Fibroblast of skin of back (primary cell): Measurements from ENCODE around the gene GRK5.

Source experiments
- DNase-seq: peaks from one replicate; pipeline ENCODE4 v3.0.0-alpha.2; 2013

GRK5 gene

DNA sequence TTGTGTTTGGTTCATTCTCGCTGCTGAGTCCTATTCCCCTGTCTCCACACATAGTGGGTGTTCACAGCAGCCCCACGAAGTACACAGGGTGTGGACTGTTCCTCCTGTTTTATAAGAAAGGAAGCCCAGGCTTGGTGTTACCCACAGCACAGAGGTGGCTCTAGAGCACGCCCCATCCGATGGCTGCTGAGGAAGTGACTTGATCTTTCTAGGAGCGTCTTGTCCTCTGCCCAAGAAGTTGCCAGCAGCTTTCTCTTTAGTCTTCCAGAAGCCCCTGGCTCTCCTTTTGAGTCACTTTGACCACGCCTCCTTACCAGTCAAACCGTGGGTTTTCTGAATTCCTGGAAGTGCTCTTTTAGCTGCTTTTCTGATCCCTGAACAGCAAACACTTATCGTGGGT is 94.0 kb downstream of the GRK5 start:
- peak; percentile 26 for DNase-seq

DNA sequence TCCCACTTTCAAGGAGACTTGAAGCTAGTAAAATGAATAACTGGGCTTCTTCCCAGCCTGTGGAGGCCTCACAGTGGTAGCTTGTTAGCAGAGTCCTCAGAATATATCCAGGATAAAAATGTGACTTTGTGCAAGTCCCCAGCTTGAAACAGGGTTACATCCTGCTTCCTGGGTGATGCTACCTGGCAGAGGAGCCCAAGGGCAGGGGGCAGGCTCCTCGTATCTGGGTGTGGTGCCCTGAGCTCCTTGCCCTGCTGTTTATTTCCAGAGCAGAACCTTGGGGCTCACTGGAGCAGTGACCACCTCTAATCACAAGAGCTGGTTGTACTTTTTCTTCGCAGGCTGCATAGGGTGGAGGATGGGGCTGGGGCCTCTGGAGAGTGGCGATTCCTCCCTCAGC is 94.8 kb downstream of the GRK5 start:
- DNase-seq, result no peak

DNA sequence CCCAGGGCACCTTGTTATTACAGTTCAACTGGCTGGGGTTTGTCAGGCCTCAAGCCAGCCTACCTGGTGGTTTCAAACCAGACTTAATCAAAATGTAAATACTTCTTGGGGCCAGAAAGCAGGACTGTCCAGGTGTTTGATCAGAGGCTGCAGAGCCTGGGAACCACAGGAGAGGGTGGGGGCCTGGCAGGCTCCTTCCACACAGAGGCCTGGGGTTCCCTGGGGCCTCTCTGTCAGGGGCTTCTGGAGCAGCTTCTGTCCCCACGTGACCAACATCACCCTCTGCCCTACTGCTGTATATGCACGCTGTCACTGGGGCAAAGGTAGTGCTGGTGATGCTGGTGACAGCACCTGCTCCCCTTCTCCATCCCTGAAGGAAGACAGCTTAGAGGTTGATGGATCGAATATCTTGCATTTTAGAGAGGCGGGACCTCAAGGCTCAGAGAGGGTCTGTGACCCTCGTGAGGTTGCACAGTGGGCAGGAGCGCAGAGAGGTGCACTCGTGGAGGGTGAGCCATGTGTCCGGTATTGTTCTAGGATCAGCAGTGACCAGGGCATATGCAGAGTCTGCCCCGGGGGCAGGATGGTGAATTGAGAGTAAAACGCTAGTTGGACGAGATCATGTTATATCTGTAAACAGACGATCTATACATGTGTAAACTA is 95.4 kb downstream of the GRK5 start:
- no peak for DNase-seq

DNA sequence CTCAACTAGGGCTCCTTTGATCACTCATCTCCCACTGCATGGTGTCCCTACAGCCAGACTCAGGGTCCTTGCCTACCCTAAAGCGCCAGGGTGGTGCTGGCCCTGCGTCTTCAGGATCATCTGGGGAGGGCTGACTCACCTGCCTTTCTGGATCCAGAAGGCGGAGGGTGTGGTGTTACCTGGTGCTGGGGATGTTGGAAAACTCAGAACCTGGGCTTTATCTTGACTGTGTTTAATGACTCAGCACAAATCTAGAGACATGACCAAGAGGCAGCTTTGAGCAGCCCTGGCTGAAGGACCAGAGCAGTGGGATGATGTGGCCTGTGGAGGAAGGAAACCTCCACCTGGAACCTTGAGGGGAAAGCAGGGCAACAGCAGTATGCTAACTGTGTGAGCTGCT is 96.5 kb downstream of the GRK5 start:
- DNase-seq, result no peak

DNA sequence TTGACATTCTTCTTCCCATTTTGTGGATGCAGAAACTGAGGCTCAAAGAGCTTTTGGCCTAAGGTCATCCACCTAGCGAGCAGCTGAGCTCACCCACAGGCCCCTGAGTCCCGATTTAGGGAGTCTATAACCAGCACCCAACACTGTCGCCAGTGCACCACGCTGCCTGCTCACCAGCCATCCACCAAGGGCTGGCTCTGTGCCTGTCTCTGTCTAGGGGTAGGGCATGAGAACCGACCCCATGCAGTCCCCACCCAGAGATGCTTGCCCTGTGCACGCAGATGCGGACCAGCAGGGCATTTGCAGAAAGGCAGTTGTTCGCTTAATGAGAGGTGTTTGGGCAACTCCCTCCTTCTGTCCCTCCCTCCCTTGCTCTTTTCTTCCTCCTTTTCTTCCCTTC is 97.2 kb downstream of the GRK5 start:
- DNase-seq, result no peak

DNA sequence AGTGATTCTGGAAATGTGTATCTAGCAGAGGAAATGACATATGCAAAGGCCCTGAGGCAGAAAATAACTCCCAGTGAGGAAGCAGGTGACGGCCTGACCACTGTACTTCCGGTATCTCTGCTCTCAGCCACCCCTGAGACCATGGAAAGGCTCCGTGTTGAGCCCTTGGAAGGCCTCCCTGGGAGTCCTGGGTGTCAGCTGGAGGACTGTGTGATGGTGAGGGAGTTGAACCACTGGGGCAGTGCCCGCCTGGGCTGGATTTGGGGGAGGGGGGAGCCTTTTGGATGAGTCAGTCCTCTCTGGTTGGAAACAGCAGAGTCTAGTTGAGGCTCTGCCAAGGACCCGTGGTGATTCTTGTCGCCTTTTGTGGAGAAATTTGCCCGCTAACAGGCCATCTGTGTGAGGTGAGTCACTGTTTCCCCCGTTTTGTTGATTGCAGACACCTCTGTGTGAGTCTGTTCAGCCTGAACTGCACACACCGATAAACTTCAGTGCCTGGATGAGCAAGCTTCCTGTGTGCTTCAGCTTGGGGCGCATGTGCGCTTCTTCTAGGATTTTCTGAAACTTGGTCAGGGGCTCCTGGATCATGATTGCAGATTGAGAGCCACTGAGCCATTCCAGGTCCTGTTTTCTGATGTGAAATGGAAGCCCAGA is 98.6 kb downstream of the GRK5 start:
- DNase-seq, result peak; percentile 99

DNA sequence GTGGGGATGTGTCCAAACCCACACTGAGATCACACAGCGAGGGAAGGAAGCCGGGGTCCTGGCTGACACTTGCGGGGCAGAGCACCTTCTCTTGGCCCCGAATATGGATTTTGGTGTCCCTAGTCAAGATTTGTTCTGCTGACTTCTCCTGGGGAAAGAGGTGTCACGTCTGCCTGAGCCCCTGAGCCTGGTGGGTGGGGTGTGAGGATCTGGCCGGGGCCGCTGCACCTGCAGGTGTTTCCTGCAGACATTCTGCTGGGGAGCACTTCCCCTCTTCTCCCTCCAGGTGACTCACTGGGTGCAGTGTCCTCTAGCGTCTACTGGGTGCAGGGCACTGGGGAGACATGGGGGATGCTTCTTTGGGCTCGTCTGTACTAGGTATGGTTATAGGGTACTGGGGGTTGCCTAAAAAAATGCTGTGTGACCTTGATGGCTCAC is 99.2 kb downstream of the GRK5 start:
- peak; percentile 17 for DNase-seq

DNA sequence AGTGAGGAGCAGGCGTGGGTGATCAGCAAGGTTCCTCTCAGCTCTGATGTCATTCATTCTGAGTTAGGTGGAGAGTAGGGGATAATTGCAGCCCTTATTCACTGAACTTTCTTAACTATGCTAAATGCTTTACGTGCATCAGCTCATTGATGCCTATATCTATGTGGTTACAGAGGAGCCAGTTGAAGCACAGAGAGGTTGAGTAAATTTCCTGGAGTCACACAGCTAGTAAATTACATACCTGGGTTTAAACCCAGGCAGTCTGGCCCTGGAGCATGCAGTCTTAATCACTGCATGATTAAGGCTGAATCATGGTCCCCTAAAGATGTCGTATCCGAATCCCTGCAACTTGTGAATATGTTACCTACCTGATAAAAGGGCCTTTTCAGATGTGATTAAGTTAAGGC is 99.6 kb downstream of the GRK5 start:
- peak; percentile 22 for DNase-seq

DNA sequence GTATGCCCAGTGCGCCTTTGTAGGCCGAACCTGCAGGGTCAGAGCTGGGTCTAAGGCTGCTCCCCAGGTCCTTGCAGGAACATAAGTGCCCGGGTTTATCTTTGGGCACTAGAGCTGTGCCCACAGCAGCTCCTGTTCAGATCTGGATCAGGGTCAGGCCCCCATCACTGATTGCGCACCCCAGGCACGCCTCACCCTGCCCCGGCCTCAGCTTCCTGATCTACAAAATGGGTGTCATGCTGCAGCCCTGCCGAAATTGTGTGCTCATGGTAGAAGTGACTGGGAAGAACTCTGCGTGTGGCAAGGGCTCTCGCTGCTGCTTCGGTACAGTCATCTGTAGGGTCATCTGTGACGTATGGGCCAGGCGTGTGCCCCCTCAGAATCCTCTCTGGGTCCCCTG is 100.7 kb downstream of the GRK5 start:
- DNase-seq, result no peak

DNA sequence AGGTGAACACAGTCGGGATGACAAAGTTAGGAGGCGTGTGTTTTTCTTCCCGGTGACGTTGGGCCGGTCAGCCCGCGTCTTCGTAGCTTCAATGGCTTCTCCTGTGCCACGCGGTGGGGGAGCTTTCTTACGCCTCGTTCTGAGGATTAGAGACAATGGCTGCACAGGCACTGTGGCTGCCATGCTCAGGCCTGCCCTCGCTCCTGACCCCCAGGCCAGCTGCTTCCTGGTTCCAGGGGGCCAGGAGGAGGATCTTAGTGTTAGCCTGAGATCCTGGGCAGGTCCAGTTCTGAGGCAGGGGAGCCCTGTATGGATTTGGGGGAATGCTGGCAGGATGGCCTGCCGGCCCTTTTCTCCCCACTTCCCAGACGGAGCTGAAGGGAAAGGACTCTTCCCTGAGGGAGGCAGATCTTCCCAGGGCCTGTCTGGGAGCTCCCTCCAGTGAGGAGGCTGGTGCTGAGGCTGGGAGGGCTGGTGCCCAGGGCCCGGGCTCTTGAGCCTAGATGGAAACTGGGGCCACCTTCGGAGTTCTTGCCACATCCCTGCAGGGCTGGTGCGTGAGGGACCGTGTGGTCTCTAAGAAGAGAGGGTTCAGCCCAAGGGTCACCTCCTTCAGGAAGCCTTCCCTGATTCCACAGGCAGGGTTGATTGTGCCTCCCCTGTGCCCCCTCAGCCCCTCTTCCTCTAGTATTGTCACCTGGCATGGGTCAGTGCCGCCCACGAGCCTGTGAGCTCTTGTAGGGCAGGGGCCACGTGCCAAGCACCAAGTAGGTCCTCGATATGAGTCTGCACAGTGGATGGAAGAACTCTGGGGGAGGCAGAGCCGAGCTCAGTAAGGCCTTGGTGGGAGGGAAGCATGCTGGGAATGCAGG is 101.4 kb downstream of the GRK5 start:
- DNase-seq, result no peak

DNA sequence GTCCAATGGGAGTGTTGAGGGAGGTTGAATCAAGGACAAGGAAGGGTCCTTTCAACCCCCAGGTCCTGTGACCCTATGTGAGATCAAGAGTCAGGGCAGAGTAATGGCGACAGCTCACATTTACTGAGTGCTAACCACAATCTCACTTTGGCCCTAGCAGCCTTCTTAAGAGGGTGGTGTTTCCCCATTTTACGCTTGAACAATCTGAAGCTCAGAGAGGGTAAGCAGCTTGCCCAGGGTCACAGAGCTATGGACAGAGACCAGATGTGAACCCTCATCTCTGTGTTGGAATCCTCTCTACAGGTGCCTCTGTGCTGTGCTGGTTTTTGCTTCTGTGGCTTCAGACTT is 102.0 kb downstream of the GRK5 start:
- DNase-seq, result no peak

DNA sequence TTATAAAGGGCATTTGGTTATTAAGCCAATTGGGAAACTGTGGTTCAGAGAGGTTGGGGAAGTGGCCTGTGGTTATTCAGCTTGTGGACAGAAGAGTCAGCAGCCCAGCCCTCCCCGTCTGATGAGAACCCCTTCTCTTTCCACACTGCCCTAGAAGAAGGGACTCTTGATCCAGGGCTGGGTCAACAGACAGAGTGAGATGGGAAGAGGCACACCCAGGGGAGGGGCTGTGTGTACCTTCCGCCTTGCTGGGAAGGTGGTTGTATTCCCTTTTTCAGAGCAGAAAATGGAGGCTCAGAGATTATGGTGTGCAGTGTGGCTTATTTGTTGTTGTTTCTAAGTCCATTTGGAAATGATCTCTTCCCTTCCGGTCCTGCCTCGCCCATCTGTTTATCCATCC is 103.4 kb downstream of the GRK5 start:
- no peak for DNase-seq

DNA sequence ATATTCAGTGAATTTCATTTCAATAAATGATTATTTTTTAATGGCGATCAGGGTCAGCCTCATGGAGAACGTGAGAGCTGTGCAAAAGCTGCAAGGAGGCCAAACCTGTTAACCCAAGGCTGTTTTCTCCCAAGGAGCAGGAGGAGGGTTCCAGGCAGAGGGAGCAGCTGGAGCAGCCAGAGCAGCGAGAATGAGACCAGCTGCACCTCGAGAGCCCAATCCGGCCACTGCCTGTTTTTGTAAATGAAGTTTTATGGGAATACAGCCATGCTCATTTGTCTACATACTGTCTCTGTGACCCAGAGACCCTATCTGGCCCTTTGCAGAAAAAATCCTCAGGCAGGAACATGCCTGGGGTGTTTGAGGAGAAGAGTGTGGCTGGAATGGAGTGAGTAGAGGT is 104.9 kb downstream of the GRK5 start:
- DNase-seq, result no peak

DNA sequence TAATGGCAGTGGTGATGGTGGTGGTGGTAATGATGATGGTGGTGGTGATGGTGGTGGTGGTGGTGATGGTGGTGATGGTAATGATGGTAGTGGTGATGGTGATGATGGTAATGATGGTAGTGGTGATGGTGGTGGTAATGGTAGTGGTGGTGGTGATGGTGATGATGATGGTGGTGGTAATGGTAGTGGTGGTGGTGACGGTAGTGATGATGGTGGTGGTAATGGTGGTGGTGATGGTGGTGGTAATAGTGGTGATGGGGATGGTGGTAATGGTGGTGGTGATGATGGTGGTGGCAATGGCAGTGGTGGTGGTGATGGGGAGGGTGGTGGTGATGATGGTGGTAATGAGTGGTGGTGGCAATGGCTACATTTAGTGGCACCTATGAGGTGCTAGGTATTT is 105.7 kb downstream of the GRK5 start:
- no peak for DNase-seq

DNA sequence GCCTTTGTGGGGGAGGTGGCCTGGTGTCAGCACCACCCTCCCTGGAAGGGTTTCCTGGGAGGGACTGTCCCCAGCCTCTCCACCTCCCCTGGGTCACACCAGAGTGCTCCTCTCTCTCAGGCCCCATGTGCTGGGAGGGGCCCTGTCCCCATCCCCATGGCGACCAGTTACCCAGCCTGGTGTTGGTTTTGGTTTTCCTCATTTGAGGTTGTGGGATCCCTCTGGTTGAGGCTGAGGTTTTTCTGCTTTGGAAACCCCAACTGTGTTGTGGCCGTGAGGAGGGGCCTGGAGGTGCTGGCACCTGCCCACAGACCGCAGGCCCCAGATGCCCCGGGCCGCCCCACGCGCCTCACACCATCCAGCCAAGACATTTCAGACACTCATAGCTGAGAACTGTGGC is 106.3 kb downstream of the GRK5 start:
- no peak for DNase-seq

DNA sequence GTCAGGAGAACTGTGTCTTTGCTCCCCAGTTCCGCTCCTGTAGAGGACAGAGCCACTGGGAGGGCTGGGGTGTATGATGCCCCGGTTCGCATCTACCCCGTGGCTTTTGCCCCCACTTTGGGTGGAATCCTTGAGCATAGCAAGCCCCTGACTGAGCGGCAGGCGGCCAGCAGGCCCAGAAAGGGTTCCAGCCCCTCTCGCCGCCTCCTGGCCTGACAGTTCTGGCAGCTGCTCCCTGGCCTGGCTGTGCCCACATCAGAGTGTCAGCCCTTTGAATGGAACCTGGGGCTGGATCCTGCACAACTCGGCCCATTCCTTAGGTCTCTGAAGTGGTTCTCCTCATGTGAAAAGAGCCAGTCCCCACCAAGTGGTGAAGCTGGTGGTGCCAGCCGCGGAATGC is 106.7 kb downstream of the GRK5 start:
- no peak for DNase-seq

DNA sequence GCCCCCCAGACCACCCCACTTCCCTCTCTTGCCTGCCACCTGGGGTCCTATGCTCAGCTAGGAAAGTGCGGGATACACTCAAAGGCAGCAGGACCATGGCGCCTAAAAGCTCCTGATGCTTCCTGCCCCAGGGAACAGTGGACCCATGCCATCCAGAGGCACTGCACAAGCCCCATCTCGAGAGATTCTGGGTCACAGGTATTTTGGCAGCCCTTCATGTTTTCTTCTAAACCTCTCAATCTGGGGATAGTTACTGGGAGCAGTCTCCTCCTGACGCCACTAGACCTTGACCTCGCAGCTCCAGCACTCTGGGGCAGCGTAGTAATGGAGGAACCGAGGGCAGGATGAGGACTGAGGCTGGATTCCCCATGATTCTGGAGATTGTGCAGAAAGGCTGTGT is 107.1 kb downstream of the GRK5 start:
- no peak for DNase-seq

DNA sequence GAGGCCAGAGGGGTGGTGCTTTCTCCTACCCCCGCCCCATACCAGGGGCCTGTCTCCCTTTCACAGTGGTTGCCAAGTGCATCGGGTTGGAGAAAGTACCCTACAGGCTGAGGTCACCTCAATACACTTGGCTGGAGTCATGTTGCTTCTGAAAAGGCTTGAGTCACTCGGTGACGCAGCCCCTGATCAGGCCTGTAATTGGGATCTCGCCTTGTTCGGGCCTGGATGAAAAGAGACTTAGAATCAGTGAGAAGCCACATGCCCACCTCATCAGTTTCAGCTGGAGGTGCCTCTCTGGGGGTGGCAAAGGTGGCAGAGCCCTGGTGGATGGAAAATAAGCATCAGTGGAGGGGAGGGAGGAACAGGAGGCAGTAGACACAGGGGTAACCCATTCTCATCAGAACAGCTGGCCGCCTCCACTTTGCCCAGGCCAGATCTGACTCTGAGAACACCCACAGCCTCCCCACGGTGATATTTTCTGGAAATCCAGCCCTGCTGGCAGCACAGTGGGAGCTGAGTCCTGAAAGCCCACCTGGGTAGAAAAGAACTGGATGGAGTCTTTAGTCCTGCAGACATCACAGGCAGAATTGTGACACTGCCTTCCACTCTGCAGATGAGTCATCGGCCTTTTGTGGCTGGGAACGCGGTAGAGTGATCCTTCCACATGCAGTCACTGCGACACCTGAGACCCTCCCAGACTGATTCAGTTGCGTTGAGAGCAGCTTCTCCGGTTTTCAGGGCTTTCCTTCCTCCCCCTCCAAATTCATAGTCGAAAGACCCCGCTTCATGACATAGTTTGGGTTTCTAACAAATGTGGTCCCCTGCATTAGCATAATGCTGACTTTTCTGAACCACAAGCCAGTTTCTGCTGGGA is 108.0 kb downstream of the GRK5 start:
- peak; percentile 93 for DNase-seq

DNA sequence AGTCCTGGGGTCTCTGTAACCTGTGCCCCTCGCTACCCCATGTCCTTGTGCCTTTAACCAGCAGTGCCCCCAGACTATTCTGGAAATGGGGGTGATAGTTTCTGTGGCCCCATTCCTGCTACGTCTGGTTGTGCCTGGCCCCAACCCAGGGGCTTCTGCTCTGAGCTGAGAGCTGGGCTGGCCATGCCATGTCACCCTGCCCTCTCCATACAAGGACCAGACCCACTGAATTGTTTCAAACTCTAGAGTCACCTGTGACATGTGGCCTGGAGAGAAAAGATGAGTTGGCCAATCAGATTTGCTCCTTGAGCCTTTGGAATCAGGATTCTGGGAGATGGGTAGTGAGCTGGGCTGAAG is 108.6 kb downstream of the GRK5 start:
- no peak for DNase-seq

DNA sequence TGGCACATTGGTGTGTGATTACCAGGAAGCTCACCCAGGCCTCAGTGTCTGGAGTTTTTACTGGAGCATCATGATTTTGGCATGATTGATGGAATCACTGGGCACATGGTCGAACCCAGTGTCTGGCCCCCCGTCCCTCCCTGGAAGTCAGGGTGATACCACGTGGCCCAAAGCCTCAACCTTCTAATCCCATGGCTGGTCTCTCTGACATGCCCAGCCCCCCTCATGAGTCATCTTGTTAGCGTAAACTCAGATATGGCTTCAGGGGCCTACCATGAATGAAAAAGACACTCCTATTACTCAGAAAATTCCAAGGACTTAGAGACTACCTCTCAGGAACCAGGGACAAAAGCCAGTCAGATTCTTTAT is 109.3 kb downstream of the GRK5 start:
- peak; percentile 96 for DNase-seq

DNA sequence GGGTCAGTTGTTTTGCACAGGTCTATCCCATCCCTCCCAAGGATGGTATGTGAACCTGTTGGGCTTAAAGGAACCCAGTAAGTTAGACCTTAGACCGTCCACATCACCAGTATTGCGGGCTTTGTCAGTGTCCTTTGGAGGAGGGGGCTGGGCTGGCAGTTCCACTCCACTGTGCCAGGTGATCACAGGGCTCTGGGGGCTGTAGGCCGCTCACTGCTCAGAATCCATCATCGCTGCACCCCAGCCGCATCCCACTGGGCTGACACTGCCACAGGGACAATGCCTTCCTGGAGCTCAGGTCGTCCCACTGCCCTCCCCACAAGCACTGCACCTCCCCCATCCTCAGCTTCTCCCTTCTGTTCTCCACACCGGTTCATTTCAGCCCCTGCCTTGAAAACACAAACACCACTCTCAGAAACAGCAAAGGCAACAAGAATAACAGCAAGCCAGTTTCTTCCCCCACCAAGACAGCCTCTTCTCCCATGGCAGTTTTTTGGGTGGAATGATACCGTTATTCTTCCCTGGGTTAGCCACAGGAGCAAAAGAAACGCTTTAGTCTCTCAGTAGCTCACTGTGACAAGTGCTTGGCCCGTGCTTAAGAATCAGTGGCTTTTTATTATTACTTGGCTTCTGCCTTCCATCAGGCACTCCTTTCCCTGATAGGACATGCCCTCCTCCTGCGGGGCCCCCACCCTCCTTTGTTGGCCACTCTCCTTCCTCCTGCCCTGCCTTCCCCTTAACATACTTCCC is 111.2 kb downstream of the GRK5 start:
- no peak for DNase-seq
